Erythroblast (primary cell): ENCODE measurements around the gene RIGI.

Experiments used
- DNase-seq, 2 experiments: peaks; one replicate each; lab custom pipeline; 2025; lab: John Stamatoyannopoulos, UW
- GATA1 ChIP-seq: IDR thresholded peaks from 2 replicates; pipeline ENCODE4 v1.6.1; 2011; ENCODE audit warnings: low read depth, mild to moderate bottlenecking, control low read depth, low read length, moderate library complexity
- POLR2A ChIP-seq: IDR thresholded peaks from 2 replicates; pipeline ENCODE4 v1.6.1; 2011; ENCODE audit warnings: mild to moderate bottlenecking, low read length

RIGI gene

DNA sequence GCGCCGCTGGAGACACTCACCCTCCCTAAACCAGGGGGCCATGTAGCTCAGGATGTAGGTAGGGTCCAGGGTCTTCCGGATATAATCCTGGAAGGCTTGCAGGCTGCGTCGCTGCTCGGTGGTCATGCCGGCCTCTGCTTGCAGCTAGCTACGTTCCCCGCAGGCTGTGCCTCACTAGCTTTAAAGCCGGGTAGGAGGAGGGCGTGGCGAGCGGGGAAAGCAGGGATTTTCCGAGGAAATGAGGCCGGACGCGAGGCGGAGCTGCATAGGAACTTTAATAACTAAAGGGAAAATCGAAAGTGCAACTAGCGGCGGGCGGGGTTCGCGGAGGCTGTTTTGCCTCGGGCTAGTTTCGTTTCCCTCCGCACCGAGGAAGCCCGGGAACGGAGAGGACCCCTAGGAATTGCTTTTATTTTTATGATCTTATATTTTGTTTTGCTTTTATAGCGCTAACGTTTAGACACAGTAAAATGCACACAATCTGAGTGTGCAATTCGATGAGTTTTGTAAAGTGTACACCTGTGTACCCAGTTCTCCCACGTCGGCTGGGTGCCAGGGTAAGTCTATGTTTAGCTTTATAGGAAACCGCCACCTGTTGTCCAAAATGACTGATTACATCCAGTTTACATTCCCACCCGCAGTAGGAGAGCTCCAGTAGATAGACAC, at the start of gene RIGI:
TSS of gene RIGI (minus strand) at position 156 of the 666 bp plus-strand sequence. CDS start at position 126, 30 bp downstream.
- DNase-seq = peak; percentile 82 to 89
- TF ChIP-seq GATA1 = no peak
- no peak for TF ChIP-seq POLR2A

- DNase-seq = no peak
- no peak for TF ChIP-seq POLR2A
- TF ChIP-seq GATA1 = no peak
Observed at GRCh38 chr9:32574858-32575257, 48.9 kb upstream of the RIGI start.

- DNase-seq = no peak
- no peak for TF ChIP-seq POLR2A
- TF ChIP-seq GATA1 = no peak
Observed at GRCh38 chr9:32573821-32574220, 47.8 kb upstream of the RIGI start.

DNA sequence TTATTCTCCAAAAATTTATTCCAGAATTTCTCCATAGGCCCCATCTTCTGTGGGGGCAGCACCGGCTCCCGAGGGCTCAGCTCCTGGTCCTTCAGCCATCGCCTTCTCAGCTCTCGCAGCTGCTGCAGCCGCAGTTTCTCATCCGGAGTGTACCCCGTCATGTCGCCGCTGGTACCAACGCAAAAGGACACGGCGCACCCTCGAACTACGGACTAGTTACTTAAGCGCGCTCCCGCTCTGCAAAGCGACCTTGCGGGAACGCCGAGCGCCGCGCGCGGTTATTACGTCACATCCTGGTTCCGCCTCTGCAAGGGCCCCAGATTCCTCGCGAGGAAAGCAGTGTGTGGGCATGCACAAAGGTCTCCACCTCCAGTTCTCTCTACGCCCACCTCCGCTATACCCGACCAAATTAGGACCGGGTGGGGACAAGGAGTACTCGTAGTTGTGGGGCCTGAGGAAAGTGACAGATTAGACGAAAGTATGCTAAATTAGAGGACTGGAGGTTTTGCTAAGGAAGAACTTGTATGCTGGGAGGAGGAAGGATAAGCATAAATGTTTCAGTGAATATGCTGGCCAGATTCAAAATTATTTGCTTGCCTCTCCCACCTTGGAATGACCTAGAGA, 47.0 kb upstream of the RIGI start, which contains the start of gene NDUFB6:
TSS of gene NDUFB6 (minus strand) at position 260 of the 624 bp plus-strand sequence. CDS start at position 161, 99 bp downstream.
- no peak for TF ChIP-seq GATA1
- peak; percentile 87 for TF ChIP-seq POLR2A
- DNase-seq = peak; percentile 97

DNA sequence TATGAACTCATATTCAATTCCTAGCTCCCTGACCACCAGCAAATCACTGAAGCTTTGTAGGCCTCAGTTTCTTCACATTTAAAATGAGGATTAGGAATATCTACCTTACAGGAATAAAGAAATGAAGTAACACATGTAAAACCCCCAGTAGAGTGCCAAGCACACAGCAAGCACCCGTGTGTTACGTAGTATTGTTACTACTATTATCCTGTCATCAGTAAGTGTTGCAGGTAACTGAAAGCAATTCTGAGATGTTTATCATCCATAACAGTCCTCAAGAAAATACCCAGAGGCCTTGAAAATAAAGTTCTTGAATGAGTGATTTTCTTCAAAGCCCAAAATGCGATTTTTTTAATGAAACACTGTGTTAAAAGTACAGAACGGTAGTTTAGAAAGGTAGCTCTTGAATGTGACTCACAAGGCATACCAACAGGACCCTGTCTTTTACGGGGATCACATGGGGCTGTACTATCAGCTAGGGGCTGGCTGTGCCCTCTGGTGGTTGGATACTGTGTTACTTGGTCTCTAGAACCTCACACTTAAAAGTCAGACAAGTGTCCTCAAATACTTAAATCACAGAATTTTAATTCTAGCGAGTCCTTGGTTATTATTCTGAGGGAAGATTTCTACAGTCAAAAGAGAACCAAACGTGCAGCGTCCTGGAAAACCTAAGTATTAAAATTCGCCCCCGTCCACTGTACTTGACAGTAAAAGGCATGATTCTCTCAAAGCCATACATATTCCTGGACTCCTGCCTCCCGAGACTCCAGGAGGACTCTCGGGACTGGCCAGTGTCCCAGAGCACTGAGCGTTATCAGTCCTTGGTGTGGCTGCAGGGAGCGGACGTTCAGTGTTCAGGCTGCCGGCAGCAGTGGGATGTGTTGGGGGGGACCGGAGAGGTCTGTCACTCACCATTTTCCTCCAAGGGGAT, 46.2 kb upstream of the RIGI start:
- no peak for TF ChIP-seq GATA1
- no peak for TF ChIP-seq POLR2A
- DNase-seq = peak; percentile 91 to 92

DNA sequence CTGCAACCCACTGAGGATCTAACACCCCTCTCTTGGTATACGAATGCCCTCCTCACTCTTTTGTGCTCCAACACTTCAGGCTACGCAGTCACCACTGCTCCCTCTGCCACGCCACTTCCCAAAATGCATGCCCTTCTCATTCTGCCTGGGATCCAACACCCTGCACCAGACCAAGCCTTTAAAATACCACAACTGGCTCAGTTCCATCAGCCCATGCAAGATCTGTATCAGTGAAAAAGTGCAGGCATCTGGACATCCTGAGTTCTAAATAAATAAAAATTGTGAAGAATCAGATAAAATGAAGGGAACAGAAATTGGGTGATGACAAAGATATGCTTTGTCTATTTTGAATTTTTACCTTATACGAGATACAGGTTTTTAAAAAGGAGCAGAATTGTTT, 44.3 kb upstream of the RIGI start:
- DNase-seq = peak; percentile 24 to 45
- TF ChIP-seq POLR2A (no peak), GATA1 (no peak)

DNA sequence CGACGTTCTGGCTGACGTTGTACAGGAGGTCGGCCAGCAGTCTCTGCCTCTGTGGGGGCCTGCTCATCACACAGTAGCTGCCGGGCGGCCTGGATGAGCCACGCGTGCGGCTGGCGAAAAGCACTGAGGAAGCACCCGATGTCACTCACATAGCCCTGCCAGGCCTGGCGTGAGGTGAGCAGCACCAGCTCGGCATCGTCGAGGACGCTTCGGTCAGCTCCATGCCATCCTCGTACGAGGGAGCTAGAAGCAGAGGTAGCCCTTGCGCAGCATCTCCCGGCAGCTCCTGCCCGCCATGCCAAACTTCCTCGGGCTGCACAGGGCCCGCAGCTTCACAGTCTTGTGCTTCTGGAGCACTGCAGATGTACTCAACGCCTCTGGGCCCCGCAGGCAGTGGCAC, 40.8 kb upstream of the RIGI start:
- no peak for DNase-seq
- TF ChIP-seq GATA1 (no peak), POLR2A (no peak)

- no peak for DNase-seq
Observed at GRCh38 chr9:32565967-32566366, 40.0 kb upstream of the RIGI start.

DNA sequence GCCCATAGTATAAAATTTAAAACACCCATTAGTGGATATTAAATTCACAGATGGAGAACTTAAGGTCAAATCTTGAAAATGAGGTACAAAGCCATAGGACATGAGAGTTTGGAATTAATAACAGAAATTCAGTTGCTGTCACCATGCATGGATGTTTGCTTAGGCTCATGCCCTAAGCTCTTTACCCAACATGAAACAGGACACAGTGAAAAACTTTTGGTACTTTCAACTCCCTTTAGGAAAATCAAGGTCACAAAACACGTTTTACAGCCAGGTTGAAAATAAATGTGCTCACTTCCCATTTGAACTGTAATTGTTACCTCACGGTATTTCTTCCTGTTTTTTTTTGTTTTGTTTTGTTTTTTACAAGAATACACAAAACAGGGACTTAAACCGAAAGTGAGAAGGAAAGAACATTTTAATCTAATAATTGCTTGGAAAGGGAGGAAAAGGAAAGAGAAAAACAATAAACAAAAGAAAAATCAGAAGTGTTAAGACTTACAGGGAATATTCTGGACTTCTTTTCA, 32.5 kb upstream of the RIGI start:
- DNase-seq = no peak
- TF ChIP-seq POLR2A = no peak
- TF ChIP-seq GATA1 = no peak

More at GRCh38 chr9:32565967-32566366, 40.0 kb upstream of the RIGI start:
- no peak for TF ChIP-seq GATA1
- TF ChIP-seq POLR2A = no peak

DNA sequence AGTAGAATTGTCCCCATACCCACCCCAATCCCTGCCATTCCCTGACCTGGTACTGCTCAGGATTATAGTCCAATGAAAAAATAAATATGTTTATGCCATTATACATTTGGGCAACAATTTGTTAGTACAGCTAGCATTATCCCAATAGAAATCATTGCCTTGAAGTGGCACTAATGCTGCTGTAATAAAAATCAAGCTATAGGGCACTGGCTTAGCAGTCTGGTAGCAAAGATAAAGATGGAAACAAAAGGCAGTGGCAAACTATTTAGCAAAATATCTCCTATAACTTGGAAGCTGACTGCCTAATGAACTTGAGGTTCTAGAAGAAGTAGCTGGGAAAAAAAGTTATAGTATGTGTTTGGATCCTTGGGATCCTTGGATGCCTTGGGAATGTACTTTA, 28.6 kb upstream of the RIGI start:
- DNase-seq = peak in 1 of 2 experiments; percentile 79
- TF ChIP-seq GATA1 (no peak), POLR2A (no peak)

DNA sequence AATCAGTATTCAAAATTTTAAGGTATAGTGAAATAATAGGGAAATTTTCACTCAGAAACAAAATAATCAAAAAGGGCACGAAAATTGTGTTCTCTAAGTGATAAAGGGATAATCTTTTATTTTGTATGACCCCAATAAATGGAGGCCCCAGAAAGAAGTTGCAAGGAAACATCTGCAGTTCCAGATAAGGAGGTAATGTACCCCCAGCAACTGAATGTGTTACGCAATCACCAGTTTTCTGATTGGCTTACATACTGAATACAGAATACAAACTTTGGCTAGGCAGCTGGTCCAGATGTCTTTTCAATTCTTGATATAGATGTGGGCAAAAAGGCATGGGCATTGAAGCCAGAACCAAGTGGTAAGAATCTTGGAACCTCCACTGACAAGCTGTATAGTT, 28.1 kb upstream of the RIGI start:
- TF ChIP-seq GATA1 = peak; percentile 54
- TF ChIP-seq POLR2A = peak; percentile 18
- peak; percentile 94 to 98 for DNase-seq

- TF ChIP-seq POLR2A (peak; percentile 93), GATA1 (no peak)
- peak; percentile 95 to 96 for DNase-seq
Observed at GRCh38 chr9:32552172-32552872, 26.3 kb upstream of the RIGI start, which contains the start of the genes SMIM27 and TOPORS. Gene SMIM27, plus strand, starts transcription at chr9:32552327. Its CDS starts 108 bp downstream, at chr9:32552435. Gene TOPORS, minus strand, starts transcription at chr9:32552586. Its CDS starts 150 bp downstream, at chr9:32552436.

DNA sequence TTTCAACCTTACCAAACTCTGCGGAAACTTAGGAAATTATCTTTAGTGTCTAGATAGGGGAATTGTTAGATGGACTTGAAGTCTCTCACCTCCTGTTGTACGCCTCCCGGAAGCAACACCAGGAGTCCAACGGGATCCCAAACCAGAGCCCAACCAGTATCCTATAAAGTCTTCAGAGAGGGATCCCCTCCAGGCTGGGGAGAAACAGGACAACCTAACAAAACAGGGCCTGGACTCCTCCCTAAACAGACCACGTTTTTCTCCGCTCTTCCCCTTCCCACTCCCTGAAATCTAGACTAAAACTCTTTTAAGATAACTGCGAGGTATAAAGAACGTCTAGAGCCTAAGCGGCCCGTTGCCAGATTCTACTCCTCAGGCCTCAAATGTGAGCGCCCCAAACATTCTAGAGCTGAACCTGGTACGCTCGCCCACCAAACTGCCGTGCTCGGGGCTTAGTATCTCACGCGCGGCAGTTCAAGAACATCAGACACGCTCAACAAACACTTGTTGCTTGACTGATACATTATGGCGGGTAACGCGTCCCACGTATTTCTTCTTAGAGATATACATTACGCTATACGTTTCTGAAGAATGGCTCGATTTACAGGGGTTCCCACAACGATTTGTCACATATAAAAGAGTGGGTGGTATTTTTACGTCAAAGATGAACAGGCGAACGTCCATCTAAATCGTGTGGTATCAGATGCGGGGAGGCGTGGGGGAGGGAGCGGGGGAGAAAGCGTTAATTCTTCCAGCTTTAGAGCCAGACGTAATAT, 25.5 kb upstream of the RIGI start:
- DNase-seq = peak; percentile 77 to 85
- peak; percentile 70 for TF ChIP-seq POLR2A
- TF ChIP-seq GATA1 = no peak
